ENCODE measurements around the gene MAG.

DNA sequence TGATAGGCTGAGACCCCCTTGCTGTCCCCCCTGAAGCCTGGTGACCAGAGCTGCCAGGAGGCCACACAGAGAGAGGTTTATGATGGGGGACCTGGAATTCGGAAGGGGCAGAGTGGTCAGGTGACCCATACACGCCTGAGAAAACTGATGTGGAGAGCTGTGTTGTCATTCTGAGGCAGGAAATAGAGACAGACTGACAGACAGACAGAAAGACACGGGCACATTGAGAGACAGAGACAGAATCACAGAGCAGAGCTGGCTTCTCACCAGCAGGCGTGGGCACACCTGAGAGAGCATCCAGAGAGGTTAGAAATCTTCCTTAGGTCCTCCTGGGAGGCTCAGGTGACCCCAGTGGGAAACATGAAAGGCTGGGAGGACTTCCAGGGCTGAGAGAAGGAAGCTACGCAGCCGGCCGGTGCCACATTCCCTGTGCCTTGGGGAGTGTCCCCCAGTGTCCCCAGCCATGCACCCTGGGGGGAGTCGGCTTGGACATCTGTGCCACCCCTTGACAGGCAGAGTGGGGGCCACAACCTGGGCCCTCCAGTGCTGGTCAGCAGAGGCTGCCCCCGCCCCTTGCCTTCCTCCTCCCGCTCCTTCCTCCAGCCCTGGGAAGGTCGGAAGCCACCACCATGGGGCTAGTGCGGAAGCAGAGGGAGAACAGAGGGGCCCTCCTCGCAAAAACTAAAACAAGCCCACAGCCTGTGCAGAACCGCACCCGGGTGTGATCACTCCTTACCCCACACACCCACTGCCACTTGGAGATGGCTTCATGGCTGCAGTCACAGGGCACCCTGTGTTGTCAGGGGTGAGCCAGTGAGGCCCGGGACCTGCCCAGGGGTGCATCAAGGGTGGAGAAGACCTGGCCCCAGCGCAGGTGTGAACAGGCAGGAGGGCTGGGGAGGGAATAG lies 57.9 kb downstream of the MAG start:
- TF ChIP-seq, protein P1, sequence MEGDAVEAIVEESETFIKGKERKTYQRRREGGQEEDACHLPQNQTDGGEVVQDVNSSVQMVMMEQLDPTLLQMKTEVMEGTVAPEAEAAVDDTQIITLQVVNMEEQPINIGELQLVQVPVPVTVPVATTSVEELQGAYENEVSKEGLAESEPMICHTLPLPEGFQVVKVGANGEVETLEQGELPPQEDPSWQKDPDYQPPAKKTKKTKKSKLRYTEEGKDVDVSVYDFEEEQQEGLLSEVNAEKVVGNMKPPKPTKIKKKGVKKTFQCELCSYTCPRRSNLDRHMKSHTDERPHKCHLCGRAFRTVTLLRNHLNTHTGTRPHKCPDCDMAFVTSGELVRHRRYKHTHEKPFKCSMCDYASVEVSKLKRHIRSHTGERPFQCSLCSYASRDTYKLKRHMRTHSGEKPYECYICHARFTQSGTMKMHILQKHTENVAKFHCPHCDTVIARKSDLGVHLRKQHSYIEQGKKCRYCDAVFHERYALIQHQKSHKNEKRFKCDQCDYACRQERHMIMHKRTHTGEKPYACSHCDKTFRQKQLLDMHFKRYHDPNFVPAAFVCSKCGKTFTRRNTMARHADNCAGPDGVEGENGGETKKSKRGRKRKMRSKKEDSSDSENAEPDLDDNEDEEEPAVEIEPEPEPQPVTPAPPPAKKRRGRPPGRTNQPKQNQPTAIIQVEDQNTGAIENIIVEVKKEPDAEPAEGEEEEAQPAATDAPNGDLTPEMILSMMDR (IDR thresholded peaks at IDR 0.05), result no peak
- TF ChIP-seq POLR2A (IDR thresholded peaks at IDR 0.05), result no peak

Measured in uterus (tissue), 2 donors.